ENCODE data around the gene EIF3F.
"Not testable (repeated sequence)": the region's sequence is repeated elsewhere in the genome, so short reads cannot be mapped to it uniquely, and the experiment has no call there.

EIF3F gene

GRCh38 chr11:7986768-7987559, at the start of gene EIF3F:
TSS of gene EIF3F (plus strand) at chr11:7987337. CDS start at chr11:7987353, 16 bp downstream.
- DNase-seq: peak; percentile 94

GRCh38 chr11:7941146-7941545, 46.0 kb upstream of the EIF3F start:
- DNase-seq: no peak

GRCh38 chr11:7941608-7942007, 45.5 kb upstream of the EIF3F start, which contains the start of gene OR10A3:
TSS of gene OR10A3 (minus strand) at chr11:7941708. CDS start at chr11:7939520, 2,188 bp downstream.
- no peak for DNase-seq

GRCh38 chr11:7944123-7944522, 43.0 kb upstream of the EIF3F start:
- DNase-seq: no peak

- DNase-seq: no peak
These were observed 37.2 kb upstream of the EIF3F start for GRCh38 chr11:7949934-7950333.

GRCh38 chr11:7955191-7955590, 31.9 kb upstream of the EIF3F start:
- DNase-seq: no peak

GRCh38 chr11:7964261-7964660, 22.9 kb upstream of the EIF3F start:
- no peak for DNase-seq

GRCh38 chr11:7964873-7965272, 22.3 kb upstream of the EIF3F start:
- no peak for DNase-seq

GRCh38 chr11:7965386-7965785, 21.8 kb upstream of the EIF3F start, which contains the start of gene NLRP10:
TSS of gene NLRP10 (minus strand) at chr11:7965447. CDS start at chr11:7963495, 1,952 bp downstream.
- no peak for DNase-seq

- DNase-seq: no peak
These were observed 20.0 kb upstream of the EIF3F start for GRCh38 chr11:7967097-7967496.

GRCh38 chr11:7967826-7968225, 19.3 kb upstream of the EIF3F start:
- DNase-seq: no peak

GRCh38 chr11:7968686-7969085, 18.5 kb upstream of the EIF3F start:
- no peak for DNase-seq

- no peak for DNase-seq
These were observed 17.1 kb upstream of the EIF3F start for GRCh38 chr11:7969756-7970646.

GRCh38 chr11:7971846-7972245, 15.3 kb upstream of the EIF3F start:
- no peak for DNase-seq

- no peak for DNase-seq
These were observed 14.1 kb upstream of the EIF3F start for GRCh38 chr11:7973011-7973410.

GRCh38 chr11:7974668-7975067, 12.5 kb upstream of the EIF3F start:
- no peak for DNase-seq

GRCh38 chr11:7977232-7977917, 9.8 kb upstream of the EIF3F start:
- no peak for DNase-seq

- DNase-seq: no peak
These were observed 5.4 kb upstream of the EIF3F start for GRCh38 chr11:7981619-7982157.

GRCh38 chr11:7982582-7983119, 4.5 kb upstream of the EIF3F start:
- DNase-seq: no peak

GRCh38 chr11:7983832-7984590, 3.1 kb upstream of the EIF3F start:
- no peak for DNase-seq

- not testable (repeated sequence) for DNase-seq
These were observed 385 bp downstream of the EIF3F start for GRCh38 chr11:7987560-7987883.

Data from stimulated activated CD4-positive, alpha-beta T cell treated with anti-CD3 and anti-CD28 coated beads, Interleukin-4, amount 100 ng/mL, for 24 hours (primary cell).